Kidney epithelial cell (primary cell): ENCODE data around the gene LRRC23. TPM values are rescaled to one million over a fixed set of nuclear protein-coding genes. Genes with fewer than 3 reads are reported as not detected.
A peak's percentile ranks its signal among the peaks of the same experiment; 100 is the strongest.

Experiments used
- DNase-seq: peaks from one replicate; pipeline ENCODE4 v3.0.0-alpha.2; 2010; ENCODE audit warnings: low read depth
- H3K27me3 ChIP-seq: 2 replicates; pipeline ENCODE4 v1.6.0; 2011; ENCODE audit warnings: low read length; ENCODE audit not compliant: control insufficient read depth, insufficient read depth
- H3K36me3 ChIP-seq: 2 replicates; pipeline ENCODE4 v1.5.1; 2011; ENCODE audit warnings: low read length; ENCODE audit not compliant: control insufficient read depth, insufficient read depth
- H3K4me3 ChIP-seq: 2 replicates; pipeline ENCODE4 v1.5.1; 2011; ENCODE audit warnings: low read depth, mild to moderate bottlenecking, control low read depth, low read length
- CTCF ChIP-seq: IDR thresholded peaks from 2 replicates; pipeline ENCODE4 v1.5.1; 2011; ENCODE audit warnings: mild to moderate bottlenecking, moderate library complexity, low read length, control low read depth, inconsistent platforms; ENCODE audit not compliant: insufficient read depth, poor library complexity, severe bottlenecking
- total RNA-seq: library from RNA; depleted of rRNA; stranded (reverse); fragments of >200 nt; gene quantifications from 2 replicates; pipeline ENCODE4 v1.2.3, GENCODE V29; 2015

LRRC23 gene
- total RNA-seq, 1 donor from 2014 or later: 11.6 TPM

GRCh38 chr12:6950401-6950801 is 45.8 kb downstream of the LRRC23 start:
- H3K4me3 ChIP-seq: no peak overlapping the region
- TF ChIP-seq CTCF: peak; percentile 27

GRCh38 chr12:6950811-6951540 is 46.4 kb downstream of the LRRC23 start, which contains the start of gene PTPN6:
TSS of gene PTPN6 (plus strand) at chr12:6951356. CDS start at chr12:6951513, 157 bp downstream.
- Histone ChIP-seq H3K4me3 (no peak within 1 kb of the TSS), H3K36me3 (no peaks in the 10 kb centered on the region), H3K27me3 (no peaks in the 10 kb centered on the region)
- TF ChIP-seq CTCF: no peak
- DNase-seq: no peak

More at GRCh38 chr12:6950401-6950801, 45.8 kb downstream of the LRRC23 start:
- H3K27me3 ChIP-seq: no peaks in the 10 kb centered on the region
- H3K36me3 ChIP-seq: no peaks in the 10 kb centered on the region
- no peak for DNase-seq

- no peak for DNase-seq
- H3K36me3 ChIP-seq: no peaks in the 10 kb centered on the region
- H3K27me3 ChIP-seq: no peaks in the 10 kb centered on the region
- no peak overlapping the region for H3K4me3 ChIP-seq
- no peak for TF ChIP-seq CTCF
Measured at GRCh38 chr12:6951551-6952120, 47.0 kb downstream of the LRRC23 start.

GRCh38 chr12:6952121-6952862 is 47.7 kb downstream of the LRRC23 start:
- Histone ChIP-seq H3K4me3 (no peak overlapping the region), H3K36me3 (no peaks in the 10 kb centered on the region), H3K27me3 (no peaks in the 10 kb centered on the region)
- no peak for DNase-seq
- no peak for TF ChIP-seq CTCF

GRCh38 chr12:6952863-6953441 is 48.3 kb downstream of the LRRC23 start:
- no peak for TF ChIP-seq CTCF
- H3K4me3 ChIP-seq: no peak overlapping the region
- H3K27me3 ChIP-seq: no peaks in the 10 kb centered on the region
- no peak for DNase-seq
- no peaks in the 10 kb centered on the region for H3K36me3 ChIP-seq
